DND-41 (cell line): ENCODE measurements around the gene RAD51B.

Source experiments
- ATAC-seq: fragments of 200-7000 bp; cut with Tn5 transposase; 3 replicates; pipeline ENCODE4 v1.9.1; 2021; ENCODE audit warnings: low read depth; ENCODE audit not compliant: insufficient read depth
- DNase-seq: peaks from one replicate; pipeline ENCODE4 v3.0.0-alpha.2; 2020
- H2AFZ ChIP-seq: 2 replicates; pipeline ENCODE4 v1.6.0; 2012; ENCODE audit warnings: low read depth, low read length
- H3K27ac ChIP-seq: 2 replicates; pipeline ENCODE4 v1.5.1; 2012; ENCODE audit warnings: low read length, inconsistent platforms
- H3K27me3 ChIP-seq: fragments of 200-600 bp; sonication (generic); 2 replicates; pipeline ENCODE4 v1.6.0; 2012; ENCODE audit warnings: low read length, mild to moderate bottlenecking, inconsistent platforms; ENCODE audit not compliant: insufficient read depth, poor library complexity
- H3K36me3 ChIP-seq: 2 replicates; pipeline ENCODE4 v1.5.1; 2012; ENCODE audit warnings: low read length, inconsistent platforms; ENCODE audit not compliant: insufficient read depth
- H3K4me1 ChIP-seq: 2 replicates; pipeline ENCODE4 v1.5.1; 2012; ENCODE audit warnings: mild to moderate bottlenecking, low read length; ENCODE audit not compliant: insufficient read depth
- H3K4me2 ChIP-seq: 2 replicates; pipeline ENCODE4 v1.6.0; 2012; ENCODE audit warnings: mild to moderate bottlenecking, moderate library complexity, low read length, inconsistent platforms; ENCODE audit not compliant: insufficient read depth
- H3K4me3 ChIP-seq, 2 experiments: fragments of 200-600 bp in 1 of 2; shearing (Covaris generic) in 1 of 2; 2 replicates each; pipeline ENCODE4 v1.5.1; 2012 to 2016; ENCODE audit warnings: inconsistent platforms in 2 of 2, low read length in 2 of 2, mild to moderate bottlenecking in 2 of 2, low read depth in 1 of 2, moderate library complexity in 1 of 2
- H3K79me2 ChIP-seq: 2 replicates; pipeline ENCODE4 v1.6.0; 2012; ENCODE audit warnings: low read length, inconsistent platforms; ENCODE audit not compliant: insufficient read depth
- H3K9ac ChIP-seq: 2 replicates; pipeline ENCODE4 v1.6.0; 2012; ENCODE audit warnings: low read depth, mild to moderate bottlenecking, inconsistent platforms, low read length, moderate library complexity
- H3K9me3 ChIP-seq: 2 replicates; pipeline ENCODE4 v1.5.1; 2012; ENCODE audit warnings: low read length, moderate library complexity, mild to moderate bottlenecking, inconsistent platforms; ENCODE audit not compliant: insufficient read depth, severe bottlenecking
- H4K20me1 ChIP-seq: 2 replicates; pipeline ENCODE4 v1.6.0; 2012; ENCODE audit warnings: low read length; ENCODE audit not compliant: insufficient read depth
- CTCF ChIP-seq: IDR thresholded peaks from 2 replicates; pipeline ENCODE4 v1.5.1; 2012; ENCODE audit warnings: borderline replicate concordance, low read length, moderate library complexity, mild to moderate bottlenecking; ENCODE audit not compliant: poor library complexity, severe bottlenecking; ENCODE audit errors: extremely low read depth
- EZH2 ChIP-seq: IDR thresholded peaks from 3 replicates; pipeline ENCODE4 v1.6.1; 2012; ENCODE audit warnings: borderline replicate concordance, low read depth, mild to moderate bottlenecking, moderate library complexity, low read length, inconsistent platforms; ENCODE audit not compliant: severe bottlenecking

RAD51B gene

GRCh38 chr14:68692216-68692615 lies 872.6 kb downstream of the RAD51B start:
- no peak overlapping the region for H2AFZ ChIP-seq
- H3K9ac ChIP-seq, result no peak overlapping the region
- H3K79me2 ChIP-seq, result no peaks in the 10 kb centered on the region
- H3K4me1 ChIP-seq, result no peaks in the 10 kb centered on the region
- H3K4me3 ChIP-seq, result no peak overlapping the region
- no peaks in the 10 kb centered on the region for H3K9me3 ChIP-seq
- no peaks in the 10 kb centered on the region for H4K20me1 ChIP-seq
- H3K36me3 ChIP-seq, result no peaks in the 10 kb centered on the region
- H3K27ac ChIP-seq, result no peak overlapping the region
- H3K4me2 ChIP-seq, result no peak overlapping the region
- TF ChIP-seq EZH2 (no peak), CTCF (no peak)
- ATAC-seq, result no peak
- no peak for DNase-seq
- no peaks in the 10 kb centered on the region for H3K27me3 ChIP-seq

DNA sequence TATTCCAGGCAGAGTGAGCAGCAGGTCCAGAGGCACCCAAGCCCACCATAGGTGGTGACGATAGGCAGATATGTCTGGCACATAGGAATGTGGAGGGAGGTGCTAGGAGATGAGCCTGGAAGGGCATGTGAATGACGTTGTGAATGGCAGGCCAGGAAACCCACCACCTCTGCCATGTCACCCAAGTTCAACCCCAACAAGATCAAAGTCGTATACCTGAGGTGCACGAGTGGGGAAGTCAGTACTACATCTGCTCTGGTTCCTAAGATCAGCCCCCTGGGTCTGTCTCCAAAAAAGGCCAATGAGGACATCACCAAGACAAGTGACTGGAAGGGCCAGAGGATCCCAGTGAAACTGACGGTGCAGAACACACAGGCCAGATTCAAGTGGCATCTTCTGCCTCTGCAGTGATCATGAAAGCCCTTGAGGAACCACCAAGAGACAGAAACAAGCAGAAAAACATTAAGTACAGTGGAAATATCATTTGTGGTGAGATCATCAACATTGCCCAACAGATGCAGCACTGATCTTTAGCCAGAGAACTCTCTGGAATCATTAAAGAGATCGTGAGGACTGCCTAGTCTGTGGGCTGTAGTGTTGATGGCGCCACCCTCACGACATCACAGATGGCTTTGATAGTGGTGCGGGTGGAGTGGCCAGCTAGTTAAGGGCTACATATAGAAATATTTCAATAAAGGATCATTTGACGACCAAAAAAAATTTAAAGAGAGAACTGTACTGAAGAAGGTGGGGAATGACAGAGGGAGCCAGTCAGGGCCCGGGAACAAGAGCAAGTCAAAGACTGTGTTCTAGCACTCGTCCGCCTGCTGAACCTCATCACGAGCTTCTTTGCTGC lies 873.6 kb downstream of the RAD51B start:
- Histone ChIP-seq H3K27ac (no peak overlapping the region), H3K27me3 (no peaks in the 10 kb centered on the region), H3K36me3 (no peaks in the 10 kb centered on the region), H2AFZ (no peak overlapping the region), H3K9me3 (no peaks in the 10 kb centered on the region), H3K4me2 (no peak overlapping the region), H3K9ac (no peak overlapping the region), H3K79me2 (no peaks in the 10 kb centered on the region), H3K4me1 (no peaks in the 10 kb centered on the region), H4K20me1 (no peaks in the 10 kb centered on the region), H3K4me3 (no peak overlapping the region)
- no peak for DNase-seq
- TF ChIP-seq EZH2 (no peak), CTCF (no peak)
- ATAC-seq, result no peak

GRCh38 chr14:68693926-68694325 lies 874.3 kb downstream of the RAD51B start:
- Histone ChIP-seq H3K79me2 (no peaks in the 10 kb centered on the region), H3K4me3 (no peak overlapping the region), H3K9ac (no peak overlapping the region), H2AFZ (no peak overlapping the region), H3K9me3 (no peaks in the 10 kb centered on the region), H3K4me1 (no peaks in the 10 kb centered on the region), H3K27me3 (no peaks in the 10 kb centered on the region), H3K4me2 (no peak overlapping the region), H3K27ac (no peak overlapping the region), H3K36me3 (no peaks in the 10 kb centered on the region), H4K20me1 (no peaks in the 10 kb centered on the region)
- DNase-seq (no peak), ATAC-seq (no peak)
- no peak for TF ChIP-seq EZH2
- TF ChIP-seq CTCF, result no peak
